CD14-positive monocyte (primary cell): ENCODE data around the gene VAX1. TPM values are rescaled to one million over a fixed set of nuclear protein-coding genes. Genes with fewer than 3 reads are reported as not detected.

Experiments used
- DNase-seq, 3 donors: peaks; one replicate each; pipeline ENCODE4 v3.0.0-alpha.2; 2011 to 2022
- H2AFZ ChIP-seq: 2 replicates; pipeline ENCODE4 v1.6.0; 2012; ENCODE audit warnings: mild to moderate bottlenecking, low read depth, low read length, inconsistent platforms; ENCODE audit not compliant: insufficient read depth, poor library complexity, severe bottlenecking
- H3K27ac ChIP-seq, 2 donors: 1 replicate in 1 of 2; 2 replicates in 1 of 2; pipeline ENCODE4 v1.5.1; 2012 to 2013; ENCODE audit warnings: low read length in 2 of 2, control low read depth in 1 of 2, inconsistent platforms in 1 of 2, low read depth in 1 of 2, mild to moderate bottlenecking in 1 of 2
- H3K27me3 ChIP-seq, 2 donors: one replicate each; pipeline versions ENCODE4 v1.6.0 to v1.6.1; 2011 to 2013; ENCODE audit warnings: low read length in 2 of 2; ENCODE audit not compliant: control insufficient read depth in 2 of 2, insufficient read depth in 2 of 2
- H3K36me3 ChIP-seq, 2 donors: replicated peaks in 1 of 2; 1 replicate in 1 of 2; 2 replicates in 1 of 2; pipeline versions ENCODE4 v1.5.1 to v1.6.1; 2012 to 2013; ENCODE audit warnings: low read length in 2 of 2, control low read depth in 1 of 2, inconsistent platforms in 1 of 2, mild to moderate bottlenecking in 1 of 2; ENCODE audit not compliant: insufficient read depth in 2 of 2, control insufficient read depth in 1 of 2
- H3K4me1 ChIP-seq, 2 donors: 1 replicate in 1 of 2; 2 replicates in 1 of 2; pipeline versions ENCODE4 v1.5.1 to v1.6.1; 2012 to 2013; ENCODE audit warnings: low read length in 2 of 2, control low read depth in 1 of 2, inconsistent platforms in 1 of 2, mild to moderate bottlenecking in 1 of 2, moderate library complexity in 1 of 2; ENCODE audit not compliant: insufficient read depth in 2 of 2, control insufficient read depth in 1 of 2
- H3K4me2 ChIP-seq: replicated peaks from 2 replicates; pipeline ENCODE3; 2012; ENCODE audit warnings: low read length, moderate library complexity, mild to moderate bottlenecking; ENCODE audit not compliant: poor library complexity, severe bottlenecking; ENCODE audit errors: extremely low read depth
- H3K4me3 ChIP-seq, 3 experiments: fragments of 200-600 bp in 1 of 3; sonication (generic) in 1 of 3; replicated peaks in 1 of 3; 1 replicate in 2 of 3; 2 replicates in 1 of 3; pipeline ENCODE4 v1.5.1; 2011 to 2013; ENCODE audit warnings: low read length in 3 of 3, mild to moderate bottlenecking in 3 of 3, control low read depth in 2 of 3, low read depth in 2 of 3, inconsistent platforms in 1 of 3, moderate library complexity in 1 of 3
- H3K79me2 ChIP-seq: 2 replicates; pipeline ENCODE4 v1.6.0; 2012; ENCODE audit warnings: mild to moderate bottlenecking, control low read depth, inconsistent platforms, low read length, moderate library complexity; ENCODE audit not compliant: insufficient read depth
- H3K9ac ChIP-seq: 2 replicates; pipeline ENCODE4 v1.6.0; 2017; ENCODE audit warnings: low read length, mild to moderate bottlenecking; ENCODE audit not compliant: insufficient read depth, poor library complexity, severe bottlenecking
- H3K9me3 ChIP-seq, 2 donors: replicated peaks in 1 of 2; 1 replicate in 1 of 2; 2 replicates in 1 of 2; pipeline versions ENCODE4 v1.5.1 to v1.6.1; 2012 to 2013; ENCODE audit warnings: low read length in 2 of 2, control low read depth in 1 of 2; ENCODE audit not compliant: control insufficient read depth in 1 of 2, insufficient read depth in 1 of 2
- H4K20me1 ChIP-seq: 2 replicates; pipeline ENCODE4 v1.6.0; 2012; ENCODE audit warnings: mild to moderate bottlenecking, low read length, control low read depth, moderate library complexity; ENCODE audit not compliant: insufficient read depth
- H3K27ac Mint-ChIP-seq, 7 donors: one replicate each; pipeline ENCODE4 v1.8.0; 2020; ENCODE audit warnings: mild to moderate bottlenecking in 7 of 7, mixed read lengths in 7 of 7, moderate library complexity in 6 of 7, inconsistent platforms in 2 of 7
- H3K27me3 Mint-ChIP-seq, 3 donors: one replicate each; pipeline ENCODE4 v1.8.0; 2021 to 2022; ENCODE audit warnings: low read depth in 3 of 3, mild to moderate bottlenecking in 3 of 3, mixed read lengths in 3 of 3, moderate library complexity in 3 of 3, inconsistent platforms in 1 of 3
- H3K36me3 Mint-ChIP-seq, 2 donors: one replicate each; pipeline ENCODE4 v1.8.0; 2020; ENCODE audit warnings: mixed read lengths in 2 of 2, inconsistent platforms in 1 of 2, mild to moderate bottlenecking in 1 of 2
- H3K4me1 Mint-ChIP-seq: one replicate; pipeline ENCODE4 v1.8.0; 2020; ENCODE audit warnings: mild to moderate bottlenecking, mixed read lengths
- H3K4me3 Mint-ChIP-seq, 2 donors: one replicate each; pipeline ENCODE4 v1.8.0; 2020; ENCODE audit warnings: mild to moderate bottlenecking in 2 of 2, mixed read lengths in 2 of 2, moderate library complexity in 1 of 2
- H3K9me3 Mint-ChIP-seq, 7 donors: one replicate each; pipeline ENCODE4 v1.8.0; 2020 to 2022; ENCODE audit warnings: mixed read lengths in 7 of 7, mild to moderate bottlenecking in 6 of 7, moderate library complexity in 6 of 7, inconsistent platforms in 2 of 7
- WGBS: methylation state at CpG from one replicate; pipeline ENCODE4 v1.1.5; 2013; ENCODE audit warnings: missing lambda C conversion rate; ENCODE audit not compliant: insufficient coverage; 5-methylcytosine and 5-hydroxymethylcytosine counted together
- intact Hi-C, 2 donors: fragments of 100-400 bp; cut with micrococcal nuclease; formaldehyde crosslinking; loops; one replicate each; pipeline versions ENCODE4 v1.15.0 to v1.15.1; 2023
- polyA plus RNA-seq, 3 donors: library from polyadenylated mRNA; depleted of rRNA in 1 of 3; unstranded in 2 of 3; stranded (reverse) in 1 of 3; fragments of 300-500 nt in 2 of 3; fragments of >200 nt in 1 of 3; fragmentation: Illumina TruSeq in 2 of 3; gene quantifications; 1 replicate in 2 of 3; 2 replicates in 1 of 3; pipeline ENCODE4 v1.2.3, GENCODE V29; 2012 to 2021
- TF ChIP-seq, protein P1 (sequence below): fragments of 200-600 bp; IDR thresholded peaks from one replicate; pipeline ENCODE4 v1.8.0; 2022; ENCODE audit warnings: antibody characterized with exemption, mild to moderate bottlenecking

The VAX1 gene
- polyA plus RNA-seq, 3 donors: not detected

DNA sequence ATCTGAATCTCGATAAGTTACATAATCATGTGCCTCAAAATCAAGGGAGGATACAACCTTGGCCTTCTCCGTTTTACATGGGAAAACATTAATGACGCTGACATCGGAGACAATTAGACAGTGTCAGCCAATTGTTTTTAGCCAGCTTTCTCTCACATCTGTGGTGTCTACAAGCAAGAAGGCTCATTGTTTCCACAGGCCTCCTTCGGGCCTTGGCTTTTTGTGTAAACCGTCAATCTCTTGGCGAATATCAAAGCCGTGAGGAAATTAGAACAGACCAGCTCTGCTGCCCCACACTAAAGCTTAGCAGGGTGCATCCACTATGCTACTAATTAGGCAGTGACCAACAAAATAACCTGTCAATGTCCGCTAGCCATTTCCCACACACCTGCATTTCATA, 43.2 kb downstream of the VAX1 start:
- H2AFZ ChIP-seq: no peak overlapping the region
- Mint-ChIP-seq H3K9me3 (peaks cover 0 to 2% (median 0%) of the 10 kb centered on the region in 7 donors), H3K36me3 (no peaks in the 10 kb centered on the region), H3K4me3 (no peak overlapping the region), H3K27me3 (peaks cover 6 to 28% (median 19%) of the 10 kb centered on the region in 3 donors), H3K27ac (no peak overlapping the region), H3K4me1 (no peaks in the 10 kb centered on the region)
- no peaks in the 10 kb centered on the region for H3K9me3 ChIP-seq
- WGBS: 94% methylated on average over 7 of the region's 9 CpGs
- no peaks in the 10 kb centered on the region for H3K36me3 ChIP-seq
- intact Hi-C loops: no loop called here
- H3K79me2 ChIP-seq: no peaks in the 10 kb centered on the region
- H3K4me2 ChIP-seq: no peak overlapping the region
- H4K20me1 ChIP-seq: no peaks in the 10 kb centered on the region
- no peak overlapping the region for H3K4me3 ChIP-seq
- no peak for DNase-seq
- H3K4me1 ChIP-seq: no peaks in the 10 kb centered on the region
- H3K27ac ChIP-seq: no peak overlapping the region
- peaks cover 6 to 7% of the 10 kb centered on the region in 2 donors for H3K27me3 ChIP-seq
- TF ChIP-seq, protein P1, sequence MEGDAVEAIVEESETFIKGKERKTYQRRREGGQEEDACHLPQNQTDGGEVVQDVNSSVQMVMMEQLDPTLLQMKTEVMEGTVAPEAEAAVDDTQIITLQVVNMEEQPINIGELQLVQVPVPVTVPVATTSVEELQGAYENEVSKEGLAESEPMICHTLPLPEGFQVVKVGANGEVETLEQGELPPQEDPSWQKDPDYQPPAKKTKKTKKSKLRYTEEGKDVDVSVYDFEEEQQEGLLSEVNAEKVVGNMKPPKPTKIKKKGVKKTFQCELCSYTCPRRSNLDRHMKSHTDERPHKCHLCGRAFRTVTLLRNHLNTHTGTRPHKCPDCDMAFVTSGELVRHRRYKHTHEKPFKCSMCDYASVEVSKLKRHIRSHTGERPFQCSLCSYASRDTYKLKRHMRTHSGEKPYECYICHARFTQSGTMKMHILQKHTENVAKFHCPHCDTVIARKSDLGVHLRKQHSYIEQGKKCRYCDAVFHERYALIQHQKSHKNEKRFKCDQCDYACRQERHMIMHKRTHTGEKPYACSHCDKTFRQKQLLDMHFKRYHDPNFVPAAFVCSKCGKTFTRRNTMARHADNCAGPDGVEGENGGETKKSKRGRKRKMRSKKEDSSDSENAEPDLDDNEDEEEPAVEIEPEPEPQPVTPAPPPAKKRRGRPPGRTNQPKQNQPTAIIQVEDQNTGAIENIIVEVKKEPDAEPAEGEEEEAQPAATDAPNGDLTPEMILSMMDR: no peak
- H3K9ac ChIP-seq: no peak overlapping the region

DNA sequence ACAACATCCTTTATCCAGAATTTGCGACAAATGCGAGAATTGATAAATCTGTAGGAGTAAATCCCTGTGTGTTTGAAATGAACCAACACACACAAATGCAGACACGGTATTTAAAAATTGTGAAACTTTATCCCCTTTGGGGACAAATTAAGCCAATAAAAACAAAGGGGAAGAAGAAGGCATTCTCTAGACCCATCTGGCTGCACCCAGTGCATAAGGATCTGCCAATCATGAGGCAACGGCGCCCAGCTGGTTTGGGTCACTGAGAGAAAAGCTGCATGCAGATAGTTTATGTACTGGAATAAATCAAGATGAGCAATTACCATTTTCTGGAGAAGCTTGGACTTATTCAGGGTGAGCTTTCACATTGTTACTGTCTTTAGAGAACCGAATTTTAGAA, 45.7 kb downstream of the VAX1 start:
- no peaks in the 10 kb centered on the region for H3K36me3 ChIP-seq
- no peak overlapping the region for H3K4me2 ChIP-seq
- Mint-ChIP-seq H3K27ac (no peak overlapping the region), H3K36me3 (no peaks in the 10 kb centered on the region), H3K4me3 (no peak overlapping the region), H3K9me3 (peaks cover 0 to 2% (median 0%) of the 10 kb centered on the region in 7 donors), H3K4me1 (no peaks in the 10 kb centered on the region), H3K27me3 (peaks cover 4 to 37% (median 22%) of the 10 kb centered on the region in 3 donors)
- H3K4me3 ChIP-seq: no peak overlapping the region
- H2AFZ ChIP-seq: no peak overlapping the region
- H3K27ac ChIP-seq: no peak overlapping the region
- H3K4me1 ChIP-seq: no peaks in the 10 kb centered on the region
- WGBS: 83% methylated on average over 2 of the region's 6 CpGs
- no peak for DNase-seq
- peaks cover 14 to 16% of the 10 kb centered on the region in 2 donors for H3K27me3 ChIP-seq
- no peak overlapping the region for H3K9ac ChIP-seq
- H3K79me2 ChIP-seq: no peaks in the 10 kb centered on the region
- intact Hi-C loops: no loop called here
- no peaks in the 10 kb centered on the region for H3K9me3 ChIP-seq
- TF ChIP-seq, protein P1: no peak
- H4K20me1 ChIP-seq: no peaks in the 10 kb centered on the region
